Bronchial epithelial cell (primary cell): ENCODE measurements around the gene TAF3. TPM values are rescaled to one million over a fixed set of nuclear protein-coding genes. Genes with fewer than 3 reads are reported as not detected.
"Not testable (repeated sequence)": the region's sequence is repeated elsewhere in the genome, so short reads cannot be mapped to it uniquely, and the experiment has no call there.

Source experiments
- DNase-seq: peaks from one replicate; pipeline ENCODE4 v3.0.0-alpha.2; 2010; ENCODE audit warnings: low read depth
- FAIRE-seq: peaks from 2 replicates; lab custom pipeline; 2011; peaks lifted over from hg19 to GRCh38; lab: Jason Lieb, UNC
- H3K27me3 ChIP-seq: 2 replicates; pipeline ENCODE4 v1.5.1; 2011; ENCODE audit warnings: low read length; ENCODE audit not compliant: control insufficient read depth, insufficient read depth
- H3K36me3 ChIP-seq: 2 replicates; pipeline ENCODE4 v1.5.1; 2011; ENCODE audit warnings: low read length; ENCODE audit not compliant: control insufficient read depth, insufficient read depth
- H3K4me3 ChIP-seq: 2 replicates; pipeline ENCODE4 v1.5.1; 2011; ENCODE audit warnings: mild to moderate bottlenecking, low read depth, low read length, control low read depth
- total RNA-seq: library from RNA; depleted of rRNA; stranded (reverse); fragments of >200 nt; gene quantifications from 2 replicates; pipeline ENCODE4 v1.2.1, GENCODE V29; 2014
- TF ChIP-seq, protein P1 (sequence below): IDR thresholded peaks from 2 replicates; pipeline ENCODE4 v1.5.1; 2011; ENCODE audit warnings: mild to moderate bottlenecking, moderate library complexity, low read length, control low read depth, inconsistent platforms; ENCODE audit not compliant: insufficient read depth, severe bottlenecking

Gene TAF3
- total RNA-seq, 1 donor from 2014 or later = 1.3 TPM

DNA sequence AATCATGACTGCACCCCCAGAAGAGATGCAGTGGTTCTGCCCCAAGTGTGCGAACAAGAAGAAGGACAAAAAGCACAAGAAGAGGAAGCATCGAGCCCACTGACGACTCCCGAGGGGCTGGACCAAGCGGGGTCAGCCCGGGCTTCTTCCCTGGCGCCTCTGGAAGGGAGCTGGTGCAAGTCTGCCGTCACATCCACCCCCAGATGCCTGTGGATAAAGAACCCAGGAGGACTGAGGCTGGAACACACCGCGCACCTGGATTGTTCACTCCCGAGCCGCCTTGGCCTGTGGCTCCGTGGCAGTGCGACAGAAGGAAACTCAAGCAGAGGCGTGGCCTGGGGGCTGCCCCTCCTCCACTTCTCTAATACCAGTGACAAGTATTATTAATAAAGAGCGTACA lies 196.3 kb downstream of the TAF3 start:
- no peak for DNase-seq
- peaks cover 3% of the 10 kb centered on the region for H3K36me3 ChIP-seq
- TF ChIP-seq, protein P1, sequence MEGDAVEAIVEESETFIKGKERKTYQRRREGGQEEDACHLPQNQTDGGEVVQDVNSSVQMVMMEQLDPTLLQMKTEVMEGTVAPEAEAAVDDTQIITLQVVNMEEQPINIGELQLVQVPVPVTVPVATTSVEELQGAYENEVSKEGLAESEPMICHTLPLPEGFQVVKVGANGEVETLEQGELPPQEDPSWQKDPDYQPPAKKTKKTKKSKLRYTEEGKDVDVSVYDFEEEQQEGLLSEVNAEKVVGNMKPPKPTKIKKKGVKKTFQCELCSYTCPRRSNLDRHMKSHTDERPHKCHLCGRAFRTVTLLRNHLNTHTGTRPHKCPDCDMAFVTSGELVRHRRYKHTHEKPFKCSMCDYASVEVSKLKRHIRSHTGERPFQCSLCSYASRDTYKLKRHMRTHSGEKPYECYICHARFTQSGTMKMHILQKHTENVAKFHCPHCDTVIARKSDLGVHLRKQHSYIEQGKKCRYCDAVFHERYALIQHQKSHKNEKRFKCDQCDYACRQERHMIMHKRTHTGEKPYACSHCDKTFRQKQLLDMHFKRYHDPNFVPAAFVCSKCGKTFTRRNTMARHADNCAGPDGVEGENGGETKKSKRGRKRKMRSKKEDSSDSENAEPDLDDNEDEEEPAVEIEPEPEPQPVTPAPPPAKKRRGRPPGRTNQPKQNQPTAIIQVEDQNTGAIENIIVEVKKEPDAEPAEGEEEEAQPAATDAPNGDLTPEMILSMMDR = no peak
- no peak overlapping the region for H3K4me3 ChIP-seq
- FAIRE-seq = no peak
- H3K27me3 ChIP-seq = no peaks in the 10 kb centered on the region

DNA sequence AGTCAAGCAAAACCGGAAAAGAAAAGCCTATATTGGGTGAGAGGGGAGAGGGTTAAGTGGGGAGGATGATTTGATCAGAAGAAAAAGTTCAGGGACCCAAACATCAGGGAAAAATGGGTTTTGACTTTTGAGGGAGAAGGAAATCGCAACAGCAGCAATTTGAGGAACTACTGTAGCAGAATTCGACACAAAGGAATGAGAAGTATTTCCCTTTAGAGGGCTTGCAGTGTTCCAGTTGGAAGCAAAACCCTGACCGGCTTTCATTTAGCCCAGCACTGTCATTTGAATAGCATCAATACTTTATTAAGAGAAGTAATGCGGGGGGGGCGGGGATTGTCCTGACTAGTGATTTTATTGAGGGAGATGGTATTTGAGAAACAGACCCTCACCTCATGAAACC lies 199.0 kb downstream of the TAF3 start:
- no peak for DNase-seq
- Histone ChIP-seq H3K4me3 (no peak overlapping the region), H3K36me3 (peaks cover 3% of the 10 kb centered on the region), H3K27me3 (no peaks in the 10 kb centered on the region)
- TF ChIP-seq, protein P1 = no peak
- FAIRE-seq = no peak

DNA sequence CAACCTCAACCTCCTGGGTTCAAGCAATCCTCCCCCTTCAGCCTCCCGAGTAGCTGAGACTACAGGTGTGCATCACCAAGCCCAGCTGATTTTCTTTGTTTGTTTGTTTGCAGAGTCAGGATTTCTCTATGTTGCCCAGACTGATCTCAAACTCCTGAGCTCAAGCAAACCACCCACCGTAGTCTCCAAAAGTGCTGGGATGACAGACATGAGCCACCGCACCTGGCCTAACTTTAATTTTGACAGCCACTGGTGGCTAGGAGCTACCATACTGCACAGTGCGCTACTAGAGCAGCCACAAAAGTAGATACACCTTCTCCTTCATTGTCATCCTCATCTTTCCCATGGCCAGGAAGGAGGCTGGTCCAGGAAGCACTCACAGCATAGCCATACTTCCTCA lies 205.0 kb downstream of the TAF3 start:
- DNase-seq = no peak
- H3K36me3 ChIP-seq = no peaks in the 10 kb centered on the region
- TF ChIP-seq, protein P1 = no peak

DNA sequence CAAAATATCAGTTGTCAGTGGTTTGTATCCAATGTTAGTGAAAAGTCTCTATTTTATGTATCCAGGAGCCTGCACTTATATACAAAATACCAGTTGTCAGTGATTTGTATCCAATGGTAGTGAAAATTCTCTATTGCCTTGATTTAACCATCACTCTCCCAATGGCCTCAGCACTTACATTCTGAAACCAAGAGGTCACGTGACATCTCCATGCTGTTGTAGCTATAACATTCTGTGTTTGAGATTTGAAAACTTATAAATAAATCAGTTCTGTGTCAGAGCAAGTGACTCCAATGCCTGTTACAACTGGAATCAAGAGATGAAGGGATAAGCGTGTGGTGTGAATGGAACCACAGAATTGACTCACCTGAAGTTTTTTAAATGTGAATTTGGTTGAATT lies 205.5 kb downstream of the TAF3 start:
- no peak for FAIRE-seq

More for the DNA sequence above, 205.0 kb downstream of the TAF3 start:
- H3K27me3 ChIP-seq = no peaks in the 10 kb centered on the region
- no peak for FAIRE-seq
- H3K4me3 ChIP-seq = no peak overlapping the region

DNA sequence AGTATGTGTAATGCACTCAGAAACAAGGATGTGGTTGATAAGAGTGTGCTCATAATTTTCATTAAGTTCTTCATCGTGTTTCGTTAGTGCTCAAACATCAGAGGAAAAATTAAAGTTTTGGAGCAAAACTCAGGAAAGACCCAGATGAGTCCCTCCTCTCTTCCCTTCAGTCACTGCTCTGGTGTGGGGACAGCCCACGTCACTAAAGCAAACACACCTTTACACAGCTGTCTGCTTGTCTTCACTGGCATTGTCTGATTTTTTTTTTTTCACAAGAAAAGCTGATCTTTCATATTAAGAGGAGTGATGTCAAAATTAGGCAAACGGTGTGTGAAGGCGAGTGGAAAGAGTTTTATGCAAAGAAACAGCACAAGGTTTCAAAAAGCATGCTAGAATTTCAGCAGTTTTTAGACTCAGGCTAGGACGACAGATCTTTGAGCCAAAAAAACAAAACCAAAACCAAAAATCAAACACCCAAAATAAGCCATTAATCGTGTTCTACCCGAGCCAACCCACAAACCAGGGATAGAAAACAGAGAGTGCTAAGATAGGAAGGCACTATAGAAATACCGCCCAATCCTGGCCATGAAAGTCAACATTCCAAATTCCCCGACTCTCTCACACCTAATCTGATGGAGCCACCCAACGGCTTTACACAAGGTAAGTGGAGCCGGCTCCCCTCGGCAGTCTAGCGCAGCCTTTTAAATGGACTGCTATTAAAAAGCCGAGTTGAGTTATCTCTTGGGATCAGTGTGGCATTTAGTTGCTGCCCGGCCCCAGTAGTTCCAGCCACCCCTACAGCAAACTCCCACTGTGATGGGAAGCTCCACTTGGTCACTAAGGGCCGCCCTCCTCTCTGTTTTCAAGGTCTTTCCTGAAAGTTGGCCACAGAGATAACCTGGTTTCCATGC lies 208.3 kb downstream of the TAF3 start:
- DNase-seq (peak; percentile 1), FAIRE-seq (no peak)
- Histone ChIP-seq H3K36me3 (no peaks in the 10 kb centered on the region), H3K27me3 (peaks cover 2% of the 10 kb centered on the region), H3K4me3 (no peak overlapping the region)
- TF ChIP-seq, protein P1 = no peak

More for the DNA sequence above, 205.5 kb downstream of the TAF3 start:
- Histone ChIP-seq H3K36me3 (no peaks in the 10 kb centered on the region), H3K4me3 (no peak overlapping the region), H3K27me3 (no peaks in the 10 kb centered on the region)
- TF ChIP-seq, protein P1 = no peak
- DNase-seq = no peak

DNA sequence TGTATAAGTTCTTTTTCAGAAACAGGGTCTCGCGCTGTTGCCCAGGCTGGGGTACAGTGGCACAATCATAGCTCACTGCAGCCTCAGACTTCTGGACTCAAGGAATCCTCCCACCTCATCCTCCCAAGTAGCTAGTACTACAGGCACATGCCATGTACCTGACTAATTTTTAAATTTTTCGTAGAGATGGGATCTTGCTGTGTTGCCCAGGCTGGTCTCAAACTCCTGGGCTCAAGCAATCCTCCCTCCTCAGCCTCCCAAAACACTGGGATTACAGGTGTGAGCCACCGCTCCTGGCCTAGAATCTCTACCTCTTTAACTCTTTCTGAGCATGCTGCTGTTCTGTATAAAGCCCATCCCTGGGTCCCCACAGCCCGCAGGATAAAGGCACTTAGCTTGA lies 212.9 kb downstream of the TAF3 start:
- H3K36me3 ChIP-seq, DNase-seq, H3K4me3 ChIP-seq, FAIRE-seq: not testable (repeated sequence)
- H3K27me3 ChIP-seq = peaks cover 28% of the 10 kb centered on the region
